HepG2 (cell line): ENCODE data around the gene INPP5K. TPM values are rescaled to one million over a fixed set of nuclear protein-coding genes. Genes with fewer than 3 reads are reported as not detected.

ENCODE experiments used
- ARID5B ChIP-seq: IDR thresholded peaks from 2 replicates; pipeline ENCODE4 v1.4.0; 2020; ENCODE audit warnings: mild to moderate bottlenecking, missing genetic modification reagents
- HOXA5 ChIP-seq: sonication (generic); formaldehyde crosslinking; IDR thresholded peaks from 2 replicates; pipeline ENCODE4 v1.4.0; 2020; ENCODE audit warnings: missing genetic modification reagents
- HOXD1 ChIP-seq: sonication (generic); formaldehyde crosslinking; IDR thresholded peaks from 2 replicates; pipeline ENCODE4 v1.5.0; 2020; ENCODE audit warnings: missing genetic modification reagents
- IRX3 ChIP-seq: sonication (generic); formaldehyde crosslinking; IDR thresholded peaks from 2 replicates; pipeline ENCODE4 v1.8.1; 2023; ENCODE audit warnings: mild to moderate bottlenecking, low read depth, missing genetic modification reagents, borderline replicate concordance
- PCBP2 ChIP-seq: fragments of 200-400 bp; formaldehyde crosslinking; optimal IDR thresholded peaks from 2 replicates; pipeline ENCODE3; 2018; ENCODE audit warnings: low read length, low read depth; ENCODE audit not compliant: poor library complexity, severe bottlenecking
- SNAI1 ChIP-seq: sonication (generic); formaldehyde crosslinking; IDR thresholded peaks from 2 replicates; pipeline ENCODE4 v1.5.0; 2020; ENCODE audit warnings: mild to moderate bottlenecking, missing genetic modification reagents, borderline replicate concordance
- SRSF1 ChIP-seq: fragments of 200-400 bp; formaldehyde crosslinking; optimal IDR thresholded peaks from 2 replicates; pipeline ENCODE3; 2017; ENCODE audit warnings: mild to moderate bottlenecking, low read depth, low read length, moderate library complexity
- SSRP1 ChIP-seq: IDR thresholded peaks from 2 replicates; pipeline ENCODE4 v1.6.1; 2016; ENCODE audit warnings: control low read depth
- ZNF253 ChIP-seq: sonication (generic); formaldehyde crosslinking; IDR thresholded peaks from 2 replicates; pipeline ENCODE4 v1.8.0; 2022; ENCODE audit warnings: mild to moderate bottlenecking, missing genetic modification reagents, borderline replicate concordance
- ZNF460 ChIP-seq: sonication (generic); formaldehyde crosslinking; IDR thresholded peaks from 2 replicates; pipeline ENCODE4 v1.5.1; 2020; ENCODE audit warnings: missing genetic modification reagents, mild to moderate bottlenecking, borderline replicate concordance
- ZNF512 ChIP-seq: sonication (generic); formaldehyde crosslinking; IDR thresholded peaks from 2 replicates; pipeline ENCODE4 v1.4.0; 2020; ENCODE audit warnings: mild to moderate bottlenecking, missing genetic modification reagents
- ZNF598 ChIP-seq: sonication (generic); formaldehyde crosslinking; IDR thresholded peaks from 2 replicates; pipeline ENCODE4 v1.5.1; 2020; ENCODE audit warnings: mild to moderate bottlenecking, missing genetic modification reagents, borderline replicate concordance
- polyA plus RNA-seq, 8 experiments: library from polyadenylated mRNA; depleted of rRNA in 3 of 8; stranded (reverse) in 7 of 8; unstranded in 1 of 8; fragments of >200 nt; fragmentation: Illumina TruSeq in 4 of 8; extraction: Trizol in 4 of 8; gene quantifications; 2 replicates each; pipeline versions ENCODE4 v1.2.1 to v1.2.3, GENCODE V29; 2011 to 2016; ENCODE audit warnings: low read depth in 4 of 8, missing spikeins in 1 of 8, mixed read lengths in 1 of 8; ENCODE audit not compliant: insufficient read depth in 1 of 8
- total RNA-seq, 5 experiments: library from RNA; depleted of rRNA; stranded (reverse); fragments of >200 nt; fragmentation: Illumina TruSeq; extraction: Trizol; gene quantifications; 2 replicates each; pipeline ENCODE4 v1.2.3, GENCODE V29; 2016; ENCODE audit warnings: low read depth in 1 of 5
- TF ChIP-seq, protein P1 (sequence below): sonication (generic); formaldehyde crosslinking; IDR thresholded peaks from 2 replicates; pipeline ENCODE4 v1.5.1; 2020; ENCODE audit warnings: mild to moderate bottlenecking, missing genetic modification reagents, borderline replicate concordance
- TF ChIP-seq, protein P2 (sequence below): sonication (generic); formaldehyde crosslinking; IDR thresholded peaks from 2 replicates; pipeline ENCODE4 v1.5.1; 2020; ENCODE audit warnings: missing genetic modification reagents, mild to moderate bottlenecking, borderline replicate concordance

Gene INPP5K
- total and polyA plus RNA-seq, 2 of the 13 experiments (the other 11 are each of a cell fraction or from before 2014, with no cell fraction given): 4.8 to 9.6 TPM

DNA sequence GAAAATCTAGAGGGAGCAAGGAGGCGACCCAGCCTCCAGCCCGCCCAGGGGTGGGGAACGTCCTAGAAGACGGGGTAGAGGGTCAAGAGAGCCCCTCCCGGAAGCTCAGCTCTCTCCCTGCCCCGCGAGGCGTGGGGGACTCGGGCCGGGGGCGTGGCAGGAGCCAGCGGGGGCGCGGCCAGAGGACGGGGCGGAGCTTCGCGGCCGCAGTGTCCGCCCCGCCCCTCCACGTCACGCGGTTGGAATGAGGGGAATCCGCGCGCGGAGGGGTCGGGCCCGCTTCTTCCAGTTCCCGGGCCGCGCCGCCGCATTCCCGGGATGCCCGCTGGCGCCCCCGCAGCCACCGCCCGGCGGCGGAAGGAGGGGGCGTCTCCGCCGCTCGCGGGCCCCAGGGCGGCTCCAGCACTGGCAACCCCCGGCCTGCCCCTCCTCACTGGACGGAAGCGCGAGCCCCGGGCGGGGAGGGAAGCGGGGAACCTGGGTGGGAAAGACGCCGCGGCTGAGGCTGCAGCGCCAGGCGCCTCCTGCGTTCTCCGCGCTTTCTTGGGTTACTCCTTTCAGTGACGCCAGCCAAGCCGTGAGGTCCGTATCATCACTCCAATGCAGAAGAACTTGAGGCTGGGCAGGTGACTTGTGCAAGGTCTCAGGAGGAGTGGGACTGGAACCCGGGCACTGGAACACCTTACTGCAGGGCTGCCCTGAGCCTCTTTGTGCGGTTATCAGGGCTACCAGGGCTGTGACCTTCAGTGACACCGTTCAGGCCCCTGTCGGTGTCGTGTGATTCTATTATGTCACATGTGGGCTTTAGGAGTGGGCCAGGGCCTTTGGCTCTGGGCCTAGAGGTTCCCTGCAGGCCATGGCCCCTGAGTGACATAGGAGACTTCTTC, 28.2 kb downstream of the INPP5K start (continued):
- TF ChIP-seq, protein P1, sequence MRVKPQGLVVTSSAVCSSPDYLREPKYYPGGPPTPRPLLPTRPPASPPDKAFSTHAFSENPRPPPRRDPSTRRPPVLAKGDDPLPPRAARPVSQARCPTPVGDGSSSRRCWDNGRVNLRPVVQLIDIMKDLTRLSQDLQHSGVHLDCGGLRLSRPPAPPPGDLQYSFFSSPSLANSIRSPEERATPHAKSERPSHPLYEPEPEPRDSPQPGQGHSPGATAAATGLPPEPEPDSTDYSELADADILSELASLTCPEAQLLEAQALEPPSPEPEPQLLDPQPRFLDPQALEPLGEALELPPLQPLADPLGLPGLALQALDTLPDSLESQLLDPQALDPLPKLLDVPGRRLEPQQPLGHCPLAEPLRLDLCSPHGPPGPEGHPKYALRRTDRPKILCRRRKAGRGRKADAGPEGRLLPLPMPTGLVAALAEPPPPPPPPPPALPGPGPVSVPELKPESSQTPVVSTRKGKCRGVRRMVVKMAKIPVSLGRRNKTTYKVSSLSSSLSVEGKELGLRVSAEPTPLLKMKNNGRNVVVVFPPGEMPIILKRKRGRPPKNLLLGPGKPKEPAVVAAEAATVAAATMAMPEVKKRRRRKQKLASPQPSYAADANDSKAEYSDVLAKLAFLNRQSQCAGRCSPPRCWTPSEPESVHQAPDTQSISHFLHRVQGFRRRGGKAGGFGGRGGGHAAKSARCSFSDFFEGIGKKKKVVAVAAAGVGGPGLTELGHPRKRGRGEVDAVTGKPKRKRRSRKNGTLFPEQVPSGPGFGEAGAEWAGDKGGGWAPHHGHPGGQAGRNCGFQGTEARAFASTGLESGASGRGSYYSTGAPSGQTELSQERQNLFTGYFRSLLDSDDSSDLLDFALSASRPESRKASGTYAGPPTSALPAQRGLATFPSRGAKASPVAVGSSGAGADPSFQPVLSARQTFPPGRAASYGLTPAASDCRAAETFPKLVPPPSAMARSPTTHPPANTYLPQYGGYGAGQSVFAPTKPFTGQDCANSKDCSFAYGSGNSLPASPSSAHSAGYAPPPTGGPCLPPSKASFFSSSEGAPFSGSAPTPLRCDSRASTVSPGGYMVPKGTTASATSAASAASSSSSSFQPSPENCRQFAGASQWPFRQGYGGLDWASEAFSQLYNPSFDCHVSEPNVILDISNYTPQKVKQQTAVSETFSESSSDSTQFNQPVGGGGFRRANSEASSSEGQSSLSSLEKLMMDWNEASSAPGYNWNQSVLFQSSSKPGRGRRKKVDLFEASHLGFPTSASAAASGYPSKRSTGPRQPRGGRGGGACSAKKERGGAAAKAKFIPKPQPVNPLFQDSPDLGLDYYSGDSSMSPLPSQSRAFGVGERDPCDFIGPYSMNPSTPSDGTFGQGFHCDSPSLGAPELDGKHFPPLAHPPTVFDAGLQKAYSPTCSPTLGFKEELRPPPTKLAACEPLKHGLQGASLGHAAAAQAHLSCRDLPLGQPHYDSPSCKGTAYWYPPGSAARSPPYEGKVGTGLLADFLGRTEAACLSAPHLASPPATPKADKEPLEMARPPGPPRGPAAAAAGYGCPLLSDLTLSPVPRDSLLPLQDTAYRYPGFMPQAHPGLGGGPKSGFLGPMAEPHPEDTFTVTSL (CRISPR knock-in tag): no peak
- TF ChIP-seq SRSF1 (no peak), PCBP2 (no peak), ZNF512 (CRISPR knock-in tag) (no peak), HOXD1 (no peak), SNAI1 (CRISPR knock-in tag) (no peak), IRX3 (CRISPR knock-in tag) (no peak), HOXA5 (CRISPR knock-in tag) (no peak), ZNF253 (CRISPR knock-in tag) (no peak), ZNF460 (no peak), SSRP1 (CRISPR knock-in tag) (no peak), ZNF598 (no peak), ARID5B (CRISPR knock-in tag) (no peak)
- TF ChIP-seq, protein P2, sequence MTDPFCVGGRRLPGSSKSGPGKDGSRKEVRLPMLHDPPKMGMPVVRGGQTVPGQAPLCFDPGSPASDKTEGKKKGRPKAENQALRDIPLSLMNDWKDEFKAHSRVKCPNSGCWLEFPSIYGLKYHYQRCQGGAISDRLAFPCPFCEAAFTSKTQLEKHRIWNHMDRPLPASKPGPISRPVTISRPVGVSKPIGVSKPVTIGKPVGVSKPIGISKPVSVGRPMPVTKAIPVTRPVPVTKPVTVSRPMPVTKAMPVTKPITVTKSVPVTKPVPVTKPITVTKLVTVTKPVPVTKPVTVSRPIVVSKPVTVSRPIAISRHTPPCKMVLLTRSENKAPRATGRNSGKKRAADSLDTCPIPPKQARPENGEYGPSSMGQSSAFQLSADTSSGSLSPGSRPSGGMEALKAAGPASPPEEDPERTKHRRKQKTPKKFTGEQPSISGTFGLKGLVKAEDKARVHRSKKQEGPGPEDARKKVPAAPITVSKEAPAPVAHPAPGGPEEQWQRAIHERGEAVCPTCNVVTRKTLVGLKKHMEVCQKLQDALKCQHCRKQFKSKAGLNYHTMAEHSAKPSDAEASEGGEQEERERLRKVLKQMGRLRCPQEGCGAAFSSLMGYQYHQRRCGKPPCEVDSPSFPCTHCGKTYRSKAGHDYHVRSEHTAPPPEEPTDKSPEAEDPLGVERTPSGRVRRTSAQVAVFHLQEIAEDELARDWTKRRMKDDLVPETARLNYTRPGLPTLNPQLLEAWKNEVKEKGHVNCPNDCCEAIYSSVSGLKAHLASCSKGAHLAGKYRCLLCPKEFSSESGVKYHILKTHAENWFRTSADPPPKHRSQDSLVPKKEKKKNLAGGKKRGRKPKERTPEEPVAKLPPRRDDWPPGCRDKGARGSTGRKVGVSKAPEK: no peak
